HepG2 (cell line): ENCODE data around the gene STX4. TPM values are rescaled to one million over a fixed set of nuclear protein-coding genes. Genes with fewer than 3 reads are reported as not detected.

ENCODE experiments used
- ARID2 ChIP-seq: sonication (generic); formaldehyde crosslinking; IDR thresholded peaks from 2 replicates; pipeline ENCODE4 v1.8.1; 2022; ENCODE audit warnings: mild to moderate bottlenecking, missing genetic modification reagents, borderline replicate concordance
- DPF2 ChIP-seq: sonication (generic); formaldehyde crosslinking; IDR thresholded peaks from 2 replicates; pipeline ENCODE4 v1.4.0; 2020; ENCODE audit warnings: mild to moderate bottlenecking, low read depth, missing genetic modification reagents, borderline replicate concordance
- GLI4 ChIP-seq: sonication (generic); formaldehyde crosslinking; IDR thresholded peaks from 2 replicates; pipeline ENCODE4 v1.5.1; 2020; ENCODE audit warnings: missing genetic modification reagents, mild to moderate bottlenecking, moderate library complexity, borderline replicate concordance
- HCFC1 ChIP-seq: fragments of 150-350 bp; IDR thresholded peaks from 2 replicates; pipeline ENCODE4 v1.6.1; 2014; ENCODE audit warnings: low read depth, low read length
- ISL2 ChIP-seq: sonication (generic); formaldehyde crosslinking; IDR thresholded peaks from 2 replicates; pipeline ENCODE4 v1.5.0; 2020; ENCODE audit warnings: missing genetic modification reagents
- KDM1A ChIP-seq: IDR thresholded peaks from 2 replicates; pipeline ENCODE4 v1.6.1; 2016; ENCODE audit warnings: missing compliant biosample characterization
- KLF12 ChIP-seq: sonication (generic); formaldehyde crosslinking; IDR thresholded peaks from 2 replicates; pipeline ENCODE4 v1.4.0; 2020; ENCODE audit warnings: missing genetic modification reagents, borderline replicate concordance
- MAZ ChIP-seq, 2 experiments: sonication (generic) in 1 of 2; formaldehyde crosslinking in 1 of 2; IDR thresholded peaks; 2 replicates each; pipeline versions ENCODE4 v1.5.0 to v1.6.1; 2012 to 2020; ENCODE audit warnings: low read depth in 2 of 2, mild to moderate bottlenecking in 2 of 2, borderline replicate concordance in 1 of 2, improper control_type of control experiment in 1 of 2, low read length in 1 of 2, missing genetic modification reagents in 1 of 2, moderate library complexity in 1 of 2
- POLR2AphosphoS5 ChIP-seq: IDR thresholded peaks from 2 replicates; pipeline ENCODE4 v1.6.1; 2012; ENCODE audit warnings: low read depth, low read length
- RBAK ChIP-seq: sonication (generic); formaldehyde crosslinking; IDR thresholded peaks from 2 replicates; pipeline ENCODE4 v1.5.1; 2020; ENCODE audit warnings: mild to moderate bottlenecking, missing genetic modification reagents
- SOX6 ChIP-seq, 2 experiments: fragments of 450-650 bp in 1 of 2; sonication (generic) in 1 of 2; formaldehyde crosslinking in 1 of 2; IDR thresholded peaks; 2 replicates each; pipeline versions ENCODE4 v1.4.0 to v1.6.1; 2017 to 2020; ENCODE audit warnings: antibody characterized with exemption in 1 of 2, mild to moderate bottlenecking in 1 of 2, missing genetic modification reagents in 1 of 2
- ZBTB1 ChIP-seq: sonication (generic); formaldehyde crosslinking; IDR thresholded peaks from 2 replicates; pipeline ENCODE4 v1.4.0; 2020; ENCODE audit warnings: missing genetic modification reagents, borderline replicate concordance
- ZFP62 ChIP-seq: sonication (generic); formaldehyde crosslinking; IDR thresholded peaks from 2 replicates; pipeline ENCODE4 v1.4.0; 2020; ENCODE audit warnings: missing genetic modification reagents
- ZFX ChIP-seq: sonication (generic); formaldehyde crosslinking; IDR thresholded peaks from 2 replicates; pipeline ENCODE4 v1.4.0; 2020; ENCODE audit warnings: mild to moderate bottlenecking, low read depth, missing genetic modification reagents, moderate library complexity
- ZNF546 ChIP-seq: sonication (generic); formaldehyde crosslinking; conservative IDR thresholded peaks from 2 replicates; pipeline ENCODE4 v1.8.1; 2023; ENCODE audit warnings: mild to moderate bottlenecking, missing genetic modification reagents
- ZNF749 ChIP-seq: sonication (generic); formaldehyde crosslinking; IDR thresholded peaks from 2 replicates; pipeline ENCODE4 v1.8.0; 2022; ENCODE audit warnings: mild to moderate bottlenecking, missing genetic modification reagents, moderate library complexity, borderline replicate concordance
- polyA plus RNA-seq, 8 experiments: library from polyadenylated mRNA; depleted of rRNA in 3 of 8; stranded (reverse) in 7 of 8; unstranded in 1 of 8; fragments of >200 nt; fragmentation: Illumina TruSeq in 4 of 8; extraction: Trizol in 4 of 8; gene quantifications; 2 replicates each; pipeline versions ENCODE4 v1.2.1 to v1.2.3, GENCODE V29; 2011 to 2016; ENCODE audit warnings: low read depth in 4 of 8, missing spikeins in 1 of 8, mixed read lengths in 1 of 8; ENCODE audit not compliant: insufficient read depth in 1 of 8
- total RNA-seq, 5 experiments: library from RNA; depleted of rRNA; stranded (reverse); fragments of >200 nt; fragmentation: Illumina TruSeq; extraction: Trizol; gene quantifications; 2 replicates each; pipeline ENCODE4 v1.2.3, GENCODE V29; 2016; ENCODE audit warnings: low read depth in 1 of 5
- TF ChIP-seq, protein P1 (sequence below): sonication (generic); formaldehyde crosslinking; IDR thresholded peaks from 2 replicates; pipeline ENCODE4 v1.4.0; 2020; ENCODE audit warnings: missing genetic modification reagents, borderline replicate concordance
- TF ChIP-seq, protein P2 (sequence below): sonication (generic); formaldehyde crosslinking; IDR thresholded peaks from 2 replicates; pipeline ENCODE4 v1.5.1; 2020; ENCODE audit warnings: mild to moderate bottlenecking, missing genetic modification reagents
- TF ChIP-seq, protein P3 (sequence below): sonication (generic); formaldehyde crosslinking; IDR thresholded peaks from 2 replicates; pipeline ENCODE4 v1.4.0; 2020; ENCODE audit warnings: missing genetic modification reagents, mild to moderate bottlenecking, borderline replicate concordance
- TF ChIP-seq, protein P4 (sequence below): sonication (generic); formaldehyde crosslinking; conservative IDR thresholded peaks from 2 replicates; pipeline ENCODE4 v1.4.0; 2020; ENCODE audit warnings: missing genetic modification reagents

The STX4 gene
- total and polyA plus RNA-seq, 2 of the 13 experiments (the other 11 are each of a cell fraction or from before 2014, with no cell fraction given), result 29.2 to 34.6 TPM

DNA sequence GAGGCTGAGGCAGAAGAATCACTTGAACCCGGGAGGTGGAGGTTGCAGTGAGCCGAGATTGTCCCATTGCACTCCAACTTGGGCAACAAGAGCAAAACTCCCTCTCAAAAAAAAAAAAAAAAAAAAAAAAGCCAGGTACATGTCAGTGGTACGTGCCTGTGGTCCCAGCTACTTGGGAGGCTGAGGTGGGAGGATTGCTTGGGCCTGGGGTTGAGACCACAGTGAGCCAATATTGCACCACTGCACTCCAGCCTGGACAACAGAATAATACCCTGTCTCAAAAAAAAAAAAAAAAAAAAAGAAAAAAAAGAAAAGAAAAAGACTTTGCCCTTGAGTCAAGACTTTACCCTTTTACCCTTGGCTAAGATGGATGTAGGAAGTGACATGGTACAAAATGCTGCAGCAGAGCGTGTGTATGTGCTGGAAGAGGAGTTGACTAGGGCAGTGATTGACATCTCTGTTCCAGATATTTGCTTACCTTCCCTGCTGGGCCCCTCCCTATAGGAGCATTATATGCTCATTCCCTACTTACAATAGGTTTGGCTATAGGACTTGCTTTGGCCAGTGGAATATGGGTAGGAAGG, 10.6 kb downstream of the STX4 start (continued):
- TF ChIP-seq MAZ (IDR thresholded peaks at IDR 0.05; ENCODE audit: borderline replicate concordance, low read depth, low read length) (no peak), MAZ (CRISPR knock-in tag; IDR thresholded peaks at IDR 0.05; ENCODE audit: low read depth) (no peak), GLI4 (no peak), ZNF546 (CRISPR knock-in tag) (no peak), RBAK (peak; percentile 95), KDM1A (CRISPR knock-in tag) (no peak), ZFP62 (CRISPR knock-in tag) (no peak), SOX6 (IDR thresholded peaks at IDR 0.05) (no peak), SOX6 (CRISPR knock-in tag; IDR thresholded peaks at IDR 0.05) (no peak), ZNF749 (no peak), ZFX (no peak), ARID2 (CRISPR knock-in tag) (0 out of 2 replicates have a peak, but pooled peaks have one; percentile 45), POLR2AphosphoS5 (no peak), DPF2 (no peak), ZBTB1 (CRISPR knock-in tag) (no peak), ISL2 (CRISPR knock-in tag) (no peak), HCFC1 (no peak), KLF12 (no peak)
- TF ChIP-seq, protein P1, sequence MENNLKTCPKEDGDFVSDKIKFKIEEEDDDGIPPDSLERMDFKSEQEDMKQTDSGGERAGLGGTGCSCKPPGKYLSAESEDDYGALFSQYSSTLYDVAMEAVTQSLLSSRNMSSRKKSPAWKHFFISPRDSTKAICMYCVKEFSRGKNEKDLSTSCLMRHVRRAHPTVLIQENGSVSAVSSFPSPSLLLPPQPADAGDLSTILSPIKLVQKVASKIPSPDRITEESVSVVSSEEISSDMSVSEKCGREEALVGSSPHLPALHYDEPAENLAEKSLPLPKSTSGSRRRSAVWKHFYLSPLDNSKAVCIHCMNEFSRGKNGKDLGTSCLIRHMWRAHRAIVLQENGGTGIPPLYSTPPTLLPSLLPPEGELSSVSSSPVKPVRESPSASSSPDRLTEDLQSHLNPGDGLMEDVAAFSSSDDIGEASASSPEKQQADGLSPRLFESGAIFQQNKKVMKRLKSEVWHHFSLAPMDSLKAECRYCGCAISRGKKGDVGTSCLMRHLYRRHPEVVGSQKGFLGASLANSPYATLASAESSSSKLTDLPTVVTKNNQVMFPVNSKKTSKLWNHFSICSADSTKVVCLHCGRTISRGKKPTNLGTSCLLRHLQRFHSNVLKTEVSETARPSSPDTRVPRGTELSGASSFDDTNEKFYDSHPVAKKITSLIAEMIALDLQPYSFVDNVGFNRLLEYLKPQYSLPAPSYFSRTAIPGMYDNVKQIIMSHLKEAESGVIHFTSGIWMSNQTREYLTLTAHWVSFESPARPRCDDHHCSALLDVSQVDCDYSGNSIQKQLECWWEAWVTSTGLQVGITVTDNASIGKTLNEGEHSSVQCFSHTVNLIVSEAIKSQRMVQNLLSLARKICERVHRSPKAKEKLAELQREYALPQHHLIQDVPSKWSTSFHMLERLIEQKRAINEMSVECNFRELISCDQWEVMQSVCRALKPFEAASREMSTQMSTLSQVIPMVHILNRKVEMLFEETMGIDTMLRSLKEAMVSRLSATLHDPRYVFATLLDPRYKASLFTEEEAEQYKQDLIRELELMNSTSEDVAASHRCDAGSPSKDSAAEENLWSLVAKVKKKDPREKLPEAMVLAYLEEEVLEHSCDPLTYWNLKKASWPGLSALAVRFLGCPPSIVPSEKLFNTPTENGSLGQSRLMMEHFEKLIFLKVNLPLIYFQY (CRISPR knock-in tag), result no peak
- TF ChIP-seq, protein P2, sequence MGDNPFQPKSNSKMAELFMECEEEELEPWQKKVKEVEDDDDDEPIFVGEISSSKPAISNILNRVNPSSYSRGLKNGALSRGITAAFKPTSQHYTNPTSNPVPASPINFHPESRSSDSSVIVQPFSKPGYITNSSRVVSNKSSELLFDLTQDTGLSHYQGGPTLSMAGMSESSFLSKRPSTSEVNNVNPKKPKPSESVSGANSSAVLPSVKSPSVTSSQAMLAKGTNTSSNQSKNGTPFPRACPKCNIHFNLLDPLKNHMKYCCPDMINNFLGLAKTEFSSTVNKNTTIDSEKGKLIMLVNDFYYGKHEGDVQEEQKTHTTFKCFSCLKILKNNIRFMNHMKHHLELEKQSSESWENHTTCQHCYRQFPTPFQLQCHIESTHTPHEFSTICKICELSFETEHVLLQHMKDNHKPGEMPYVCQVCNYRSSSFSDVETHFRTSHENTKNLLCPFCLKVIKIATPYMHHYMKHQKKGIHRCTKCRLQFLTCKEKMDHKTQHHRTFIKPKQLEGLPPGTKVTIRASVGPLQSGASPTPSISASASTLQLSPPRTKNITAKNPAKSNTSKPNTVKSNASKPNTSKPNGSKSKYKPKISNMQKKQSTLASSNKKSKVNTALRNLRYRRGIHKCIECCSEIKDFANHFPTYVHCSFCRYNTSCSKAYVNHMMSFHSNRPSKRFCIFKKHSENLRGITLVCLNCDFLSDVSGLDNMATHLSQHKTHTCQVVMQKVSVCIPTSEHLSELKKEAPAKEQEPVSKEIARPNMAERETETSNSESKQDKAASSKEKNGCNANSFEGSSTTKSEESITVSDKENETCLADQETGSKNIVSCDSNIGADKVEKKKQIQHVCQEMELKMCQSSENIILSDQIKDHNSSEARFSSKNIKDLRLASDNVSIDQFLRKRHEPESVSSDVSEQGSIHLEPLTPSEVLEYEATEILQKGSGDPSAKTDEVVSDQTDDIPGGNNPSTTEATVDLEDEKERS (CRISPR knock-in tag), result no peak
- TF ChIP-seq, protein P3, sequence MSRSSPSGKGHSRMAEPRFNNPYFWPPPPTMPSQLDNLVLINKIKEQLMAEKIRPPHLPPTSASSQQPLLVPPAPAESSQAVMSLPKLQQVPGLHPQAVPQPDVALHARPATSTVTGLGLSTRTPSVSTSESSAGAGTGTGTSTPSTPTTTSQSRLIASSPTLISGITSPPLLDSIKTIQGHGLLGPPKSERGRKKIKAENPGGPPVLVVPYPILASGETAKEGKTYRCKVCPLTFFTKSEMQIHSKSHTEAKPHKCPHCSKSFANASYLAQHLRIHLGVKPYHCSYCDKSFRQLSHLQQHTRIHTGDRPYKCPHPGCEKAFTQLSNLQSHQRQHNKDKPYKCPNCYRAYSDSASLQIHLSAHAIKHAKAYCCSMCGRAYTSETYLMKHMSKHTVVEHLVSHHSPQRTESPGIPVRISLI, result peak; percentile 76
- TF ChIP-seq, protein P4, sequence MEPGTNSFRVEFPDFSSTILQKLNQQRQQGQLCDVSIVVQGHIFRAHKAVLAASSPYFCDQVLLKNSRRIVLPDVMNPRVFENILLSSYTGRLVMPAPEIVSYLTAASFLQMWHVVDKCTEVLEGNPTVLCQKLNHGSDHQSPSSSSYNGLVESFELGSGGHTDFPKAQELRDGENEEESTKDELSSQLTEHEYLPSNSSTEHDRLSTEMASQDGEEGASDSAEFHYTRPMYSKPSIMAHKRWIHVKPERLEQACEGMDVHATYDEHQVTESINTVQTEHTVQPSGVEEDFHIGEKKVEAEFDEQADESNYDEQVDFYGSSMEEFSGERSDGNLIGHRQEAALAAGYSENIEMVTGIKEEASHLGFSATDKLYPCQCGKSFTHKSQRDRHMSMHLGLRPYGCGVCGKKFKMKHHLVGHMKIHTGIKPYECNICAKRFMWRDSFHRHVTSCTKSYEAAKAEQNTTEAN (CRISPR knock-in tag), result no peak
